Muscle of leg (tissue), 11 donors: ENCODE measurements around the gene PLXNA4. TPM values are rescaled to one million over a fixed set of nuclear protein-coding genes. Genes with fewer than 3 reads are reported as not detected.

Experiments used
- DNase-seq: peaks from one replicate; pipeline ENCODE4 v3.0.0; 2013
- H3K27ac ChIP-seq: one replicate; pipeline ENCODE4 v1.5.1; 2013; ENCODE audit warnings: mild to moderate bottlenecking, low read length, control low read depth
- H3K27me3 ChIP-seq: one replicate; pipeline ENCODE4 v1.6.1; 2013; ENCODE audit warnings: low read length; ENCODE audit not compliant: control insufficient read depth, insufficient read depth
- H3K36me3 ChIP-seq: one replicate; pipeline ENCODE4 v1.6.1; 2013; ENCODE audit warnings: low read length; ENCODE audit not compliant: control insufficient read depth, insufficient read depth
- H3K4me1 ChIP-seq: one replicate; pipeline ENCODE4 v1.6.1; 2013; ENCODE audit warnings: low read length; ENCODE audit not compliant: control insufficient read depth, insufficient read depth
- H3K4me3 ChIP-seq: one replicate; pipeline ENCODE4 v1.5.1; 2013; ENCODE audit warnings: low read length, control low read depth
- H3K9me3 ChIP-seq: replicated peaks from 2 replicates; pipeline ENCODE4 v1.6.1; 2013; ENCODE audit warnings: low read depth, low read length; ENCODE audit not compliant: control insufficient read depth
- WGBS: methylation state at CpG from one replicate; pipeline ENCODE4 v1.1.5; 2013; ENCODE audit warnings: missing lambda C conversion rate; ENCODE audit not compliant: insufficient coverage; 5-methylcytosine and 5-hydroxymethylcytosine counted together
- polyA plus RNA-seq, 8 donors: library from polyadenylated mRNA; unstranded; fragments of 120-200 nt; gene quantifications; one replicate each; pipeline versions ENCODE4 v1.2.1 to v1.2.3, GENCODE V29; 2013; ENCODE audit warnings: inconsistent platforms in 1 of 8, low replicate concordance in 1 of 8; ENCODE audit not compliant: insufficient read length in 8 of 8, insufficient read depth in 1 of 8
- total RNA-seq: library from RNA; stranded (reverse); fragments of 120-200 nt; gene quantifications from one replicate; pipeline ENCODE4 v1.2.4, GENCODE V29; 2013

Gene PLXNA4
- total and polyA plus RNA-seq, 9 donors, result 1.3 to 3.3 (median 2.1) TPM

DNA sequence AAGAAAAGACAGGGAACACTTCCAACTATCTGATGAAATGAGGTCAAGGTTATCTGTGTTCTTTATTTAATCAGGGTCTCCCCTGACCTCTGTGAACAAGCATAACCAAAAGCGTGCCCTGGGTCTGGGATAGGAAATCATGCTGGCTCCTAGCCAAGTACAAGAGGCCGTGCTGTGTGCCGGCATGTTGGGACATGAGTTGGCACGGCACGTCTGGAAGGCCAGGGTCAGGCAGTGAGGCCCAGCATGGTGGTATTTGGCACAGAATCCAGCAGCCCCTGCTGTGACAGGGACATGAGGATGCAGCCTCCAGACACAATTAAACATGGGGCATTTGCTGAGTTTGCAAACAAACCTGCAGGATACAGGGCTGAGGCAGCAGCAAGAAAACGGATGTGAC is 320.4 kb downstream of the PLXNA4 start:
- H3K27ac ChIP-seq, result no peak overlapping the region

GRCh38 chr7:132255115-132255797 is 321.0 kb downstream of the PLXNA4 start:
- WGBS, result 32% methylated on average over 2 of the region's 3 CpGs
- no peaks in the 10 kb centered on the region for H3K9me3 ChIP-seq
- H3K4me1 ChIP-seq, result peaks cover 21% of the 10 kb centered on the region
- peaks cover 2% of the 10 kb centered on the region for H3K27me3 ChIP-seq
- H3K36me3 ChIP-seq, result no peaks in the 10 kb centered on the region
- no peak overlapping the region for H3K27ac ChIP-seq
- no peak overlapping the region for H3K4me3 ChIP-seq
- no peak for DNase-seq

More for the DNA sequence above, 320.4 kb downstream of the PLXNA4 start:
- peak; percentile 30 for DNase-seq
- H3K27me3 ChIP-seq, result peaks cover 2% of the 10 kb centered on the region
- H3K36me3 ChIP-seq, result no peaks in the 10 kb centered on the region
- peaks cover 15% of the 10 kb centered on the region for H3K4me1 ChIP-seq
- H3K4me3 ChIP-seq, result no peak overlapping the region
- WGBS, result 18% methylated on average over 5 of the region's 6 CpGs
- no peaks in the 10 kb centered on the region for H3K9me3 ChIP-seq

DNA sequence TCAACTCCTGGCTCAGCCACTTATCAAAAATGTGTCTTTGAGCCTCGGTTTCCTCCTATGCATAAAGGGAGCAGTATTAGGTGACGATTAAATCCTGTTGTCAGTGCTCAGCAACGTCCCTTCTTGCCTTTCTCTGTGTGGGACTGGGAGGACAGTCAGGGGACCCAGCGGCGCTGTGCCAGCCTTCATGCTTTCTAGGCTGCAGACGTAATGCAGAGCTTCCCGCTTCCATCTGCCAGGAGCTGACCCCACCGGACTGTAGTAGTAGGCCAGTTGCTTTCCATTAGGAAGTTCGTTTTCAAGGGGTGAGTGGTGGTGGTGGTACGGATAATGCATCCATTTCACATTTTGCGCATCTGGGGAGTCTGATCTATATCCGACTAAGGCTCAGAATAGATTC is 321.8 kb downstream of the PLXNA4 start:
- no peak overlapping the region for H3K27ac ChIP-seq
- WGBS, result 88% methylated on average over 10 of the region's 12 CpGs
- H3K27me3 ChIP-seq, result peaks cover 2% of the 10 kb centered on the region
- peaks cover 21% of the 10 kb centered on the region for H3K4me1 ChIP-seq
- H3K36me3 ChIP-seq, result no peaks in the 10 kb centered on the region
- H3K4me3 ChIP-seq, result no peak overlapping the region
- no peaks in the 10 kb centered on the region for H3K9me3 ChIP-seq
- DNase-seq, result no peak

DNA sequence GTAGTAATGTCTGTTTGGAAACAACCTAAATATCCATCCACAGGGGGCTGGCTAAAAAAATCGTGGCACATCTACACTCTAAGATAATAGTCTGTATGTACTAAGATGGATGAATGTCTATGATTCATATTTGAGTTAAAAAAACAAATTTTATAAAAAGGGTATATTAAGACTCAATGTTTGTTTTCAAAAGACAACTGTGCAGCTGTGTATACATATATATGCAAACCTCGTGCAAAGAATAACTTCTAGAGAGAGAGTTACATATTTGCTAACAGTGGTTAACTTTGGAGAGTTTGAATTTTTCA is 323.5 kb downstream of the PLXNA4 start:
- no peak overlapping the region for H3K27ac ChIP-seq

GRCh38 chr7:132251327-132251659 is 325.0 kb downstream of the PLXNA4 start:
- Histone ChIP-seq H3K27me3 (peaks cover 7% of the 10 kb centered on the region), H3K4me1 (peaks cover 18% of the 10 kb centered on the region), H3K4me3 (no peak overlapping the region), H3K9me3 (no peaks in the 10 kb centered on the region), H3K27ac (no peak overlapping the region), H3K36me3 (no peaks in the 10 kb centered on the region)
- peak; percentile 29 for DNase-seq
- 25% methylated on average over 2 of the region's 5 CpGs for WGBS

More for the DNA sequence above, 323.5 kb downstream of the PLXNA4 start:
- Histone ChIP-seq H3K27me3 (peaks cover 5% of the 10 kb centered on the region), H3K4me3 (no peak overlapping the region), H3K4me1 (peaks cover 21% of the 10 kb centered on the region), H3K36me3 (no peaks in the 10 kb centered on the region), H3K9me3 (no peaks in the 10 kb centered on the region)
- DNase-seq, result no peak
- WGBS, result no CpG with 5 or more reads among the region's 2 CpGs

- Histone ChIP-seq H3K27ac (no peak overlapping the region), H3K36me3 (no peaks in the 10 kb centered on the region), H3K9me3 (peaks cover 1% of the 10 kb centered on the region), H3K4me3 (no peak overlapping the region), H3K4me1 (peaks cover 13% of the 10 kb centered on the region), H3K27me3 (peaks cover 7% of the 10 kb centered on the region)
- no peak for DNase-seq
- 40% methylated on average over 1 of the region's 4 CpGs for WGBS
Observed at GRCh38 chr7:132250480-132251326, 325.6 kb downstream of the PLXNA4 start.

DNA sequence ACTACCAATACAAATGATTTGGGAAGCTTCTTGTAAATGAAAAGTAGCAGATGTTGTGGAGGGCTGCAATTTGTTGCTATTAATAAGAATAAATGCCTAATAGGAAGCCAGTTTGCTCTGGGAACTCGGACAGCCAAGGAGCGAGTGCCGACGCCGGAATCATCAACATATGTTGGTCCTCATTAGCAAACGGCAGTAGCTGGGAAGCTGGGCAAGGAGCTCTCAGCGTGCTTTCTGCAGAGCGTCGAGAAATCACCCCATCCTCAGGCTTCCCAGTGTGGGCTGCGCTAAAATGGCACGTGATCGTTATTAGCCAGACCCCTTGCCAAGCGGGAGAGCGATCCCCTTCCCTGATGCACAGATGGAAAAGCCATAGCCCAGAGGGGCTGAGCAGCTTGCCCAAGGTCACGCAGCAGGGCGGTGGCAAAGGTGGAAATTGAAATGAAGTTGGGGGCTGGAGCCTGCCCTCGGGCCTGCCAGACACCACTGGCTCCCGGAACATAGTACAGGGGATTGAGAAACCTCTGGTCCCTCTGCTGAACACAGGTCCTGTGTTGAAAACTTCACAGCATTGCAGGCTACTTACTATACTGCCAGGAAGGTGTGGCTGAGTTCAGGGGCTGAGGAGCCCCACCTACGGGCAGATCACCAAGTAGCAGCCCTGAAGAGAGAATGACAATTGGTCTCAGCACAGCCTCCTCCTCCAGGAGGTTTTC is 326.9 kb downstream of the PLXNA4 start:
- H3K36me3 ChIP-seq, result no peaks in the 10 kb centered on the region
- peak; percentile 10 for DNase-seq
- peaks cover 5% of the 10 kb centered on the region for H3K9me3 ChIP-seq
- no peak overlapping the region for H3K27ac ChIP-seq
- WGBS, result 43% methylated on average over 15 of the region's 19 CpGs
- H3K27me3 ChIP-seq, result peaks cover 7% of the 10 kb centered on the region
- no peak overlapping the region for H3K4me3 ChIP-seq
- H3K4me1 ChIP-seq, result peaks cover 13% of the 10 kb centered on the region

DNA sequence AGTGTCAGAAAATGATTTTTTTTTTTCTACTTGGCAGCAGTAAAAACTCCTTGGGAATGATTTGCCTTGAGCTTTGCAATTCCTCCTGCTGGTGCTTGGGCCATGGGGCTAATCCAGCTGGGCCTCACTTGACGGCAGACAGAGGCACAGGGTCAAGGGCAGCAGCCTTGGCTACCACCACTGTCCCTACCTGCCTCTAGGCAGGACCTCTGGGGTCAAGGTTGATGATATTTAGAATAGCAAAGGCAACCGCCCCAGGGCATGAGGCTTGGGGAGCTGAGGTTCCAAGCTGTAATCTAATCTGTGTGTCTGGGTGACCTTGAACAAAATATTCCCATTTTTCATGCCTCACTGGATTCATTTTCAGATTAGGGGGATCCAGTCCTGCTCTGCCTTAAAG is 327.4 kb downstream of the PLXNA4 start:
- no CpG with 5 or more reads among the region's 2 CpGs for WGBS
- Histone ChIP-seq H3K9me3 (peaks cover 5% of the 10 kb centered on the region), H3K27ac (no peak overlapping the region), H3K4me1 (peaks cover 13% of the 10 kb centered on the region), H3K4me3 (no peak overlapping the region), H3K27me3 (peaks cover 7% of the 10 kb centered on the region), H3K36me3 (no peaks in the 10 kb centered on the region)
- DNase-seq, result no peak

- H3K4me3 ChIP-seq, result no peak overlapping the region
- peaks cover 5% of the 10 kb centered on the region for H3K27me3 ChIP-seq
- no peak for DNase-seq
- no peaks in the 10 kb centered on the region for H3K36me3 ChIP-seq
- peaks cover 13% of the 10 kb centered on the region for H3K4me1 ChIP-seq
- H3K27ac ChIP-seq, result no peak overlapping the region
- peaks cover 5% of the 10 kb centered on the region for H3K9me3 ChIP-seq
- WGBS, result 84% methylated on average over 6 of the region's 6 CpGs
Observed at GRCh38 chr7:132247995-132248618, 328.2 kb downstream of the PLXNA4 start.

GRCh38 chr7:132246591-132246990 is 329.7 kb downstream of the PLXNA4 start:
- Histone ChIP-seq H3K4me3 (no peak overlapping the region), H3K4me1 (peaks cover 11% of the 10 kb centered on the region), H3K27me3 (peaks cover 5% of the 10 kb centered on the region), H3K36me3 (no peaks in the 10 kb centered on the region), H3K27ac (no peak overlapping the region), H3K9me3 (peaks cover 5% of the 10 kb centered on the region)
- DNase-seq, result no peak
